B cell (primary cell): ENCODE results near the gene PIK3R4.

ENCODE experiments used
- EZH2 ChIP-seq: IDR thresholded peaks from 2 replicates; pipeline ENCODE4 v1.6.1; 2012; ENCODE audit warnings: borderline replicate concordance, low read depth, mild to moderate bottlenecking, moderate library complexity, low read length; ENCODE audit not compliant: insufficient read depth, poor library complexity, severe bottlenecking
- TF ChIP-seq, protein P1 (sequence below): fragments of 200-600 bp; IDR thresholded peaks from one replicate; pipeline ENCODE4 v1.8.0; 2022; ENCODE audit warnings: antibody characterized with exemption, mild to moderate bottlenecking

DNA sequence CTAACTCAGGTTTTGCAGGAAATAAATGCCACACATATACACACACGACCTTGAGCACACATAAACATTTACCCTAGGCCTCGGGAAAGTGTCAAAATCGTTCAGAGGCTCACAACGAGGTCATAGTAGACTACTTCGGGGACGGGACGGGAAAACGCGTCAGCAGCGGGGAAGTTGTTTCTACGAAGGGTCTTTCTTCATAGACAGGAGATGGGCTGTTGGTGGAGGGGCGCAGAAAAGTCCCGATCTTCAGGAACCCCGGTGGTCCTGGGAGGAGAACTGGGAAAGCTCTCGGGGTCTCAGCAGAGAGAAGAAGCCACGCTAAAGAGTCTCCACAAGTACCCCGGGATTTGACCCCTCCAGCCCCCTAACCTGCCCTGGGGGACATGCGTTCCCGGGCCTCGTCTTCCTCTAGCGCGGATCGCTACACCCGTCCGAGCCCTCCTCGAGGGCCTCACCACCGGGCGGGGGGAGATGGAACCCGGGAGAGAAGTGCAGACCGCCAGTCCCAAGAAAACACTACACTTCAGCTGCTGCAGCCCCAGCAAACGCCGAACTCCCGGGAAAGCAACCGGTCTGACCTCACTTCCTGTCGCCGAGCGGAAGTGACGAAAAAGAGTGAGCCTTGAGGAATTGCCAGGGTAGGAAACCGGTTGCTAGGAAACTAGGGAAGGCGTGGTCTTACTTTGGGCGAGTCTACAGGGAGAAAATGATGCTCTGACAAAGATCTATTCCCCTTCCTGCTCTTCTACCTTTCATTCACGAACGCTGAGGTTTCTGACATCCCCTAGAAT lies at the start of gene PIK3R4:
- TF ChIP-seq, protein P1, sequence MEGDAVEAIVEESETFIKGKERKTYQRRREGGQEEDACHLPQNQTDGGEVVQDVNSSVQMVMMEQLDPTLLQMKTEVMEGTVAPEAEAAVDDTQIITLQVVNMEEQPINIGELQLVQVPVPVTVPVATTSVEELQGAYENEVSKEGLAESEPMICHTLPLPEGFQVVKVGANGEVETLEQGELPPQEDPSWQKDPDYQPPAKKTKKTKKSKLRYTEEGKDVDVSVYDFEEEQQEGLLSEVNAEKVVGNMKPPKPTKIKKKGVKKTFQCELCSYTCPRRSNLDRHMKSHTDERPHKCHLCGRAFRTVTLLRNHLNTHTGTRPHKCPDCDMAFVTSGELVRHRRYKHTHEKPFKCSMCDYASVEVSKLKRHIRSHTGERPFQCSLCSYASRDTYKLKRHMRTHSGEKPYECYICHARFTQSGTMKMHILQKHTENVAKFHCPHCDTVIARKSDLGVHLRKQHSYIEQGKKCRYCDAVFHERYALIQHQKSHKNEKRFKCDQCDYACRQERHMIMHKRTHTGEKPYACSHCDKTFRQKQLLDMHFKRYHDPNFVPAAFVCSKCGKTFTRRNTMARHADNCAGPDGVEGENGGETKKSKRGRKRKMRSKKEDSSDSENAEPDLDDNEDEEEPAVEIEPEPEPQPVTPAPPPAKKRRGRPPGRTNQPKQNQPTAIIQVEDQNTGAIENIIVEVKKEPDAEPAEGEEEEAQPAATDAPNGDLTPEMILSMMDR = no peak
- TF ChIP-seq EZH2 = no peak
